Mesenteric fat pad (tissue), 1 donor: ENCODE data around the gene BMP7. TPM values are rescaled to one million over a fixed set of nuclear protein-coding genes. Genes with fewer than 3 reads are reported as not detected.
"Not testable (repeated sequence)": the region's sequence is repeated elsewhere in the genome, so short reads cannot be mapped to it uniquely, and the experiment has no call there.

ENCODE experiments used
- DNase-seq: peaks from one replicate; pipeline ENCODE4 v3.0.0-alpha.2; 2020; ENCODE audit warnings: low spot score
- total RNA-seq: library from RNA; stranded (reverse); fragmentation: NEBNext Ultra II Directional; extraction: Animal tissue kit (Norgen Biotek cat#: 25700); gene quantifications from one replicate; pipeline ENCODE4 v1.2.1, GENCODE V29; 2021
- donor health status: DM: yes; HTN: yes; CAD: no.

Gene BMP7
- total RNA-seq, 1 donor from 2014 or later = 0.16 TPM

GRCh38 chr20:57267158-57267821 is 849 bp upstream of the BMP7 start:
- no peak for DNase-seq

- no peak for DNase-seq
These were observed 497 bp downstream of the BMP7 start for GRCh38 chr20:57265997-57266290.

GRCh38 chr20:57265336-57265996 is 975 bp downstream of the BMP7 start:
- DNase-seq = no peak

GRCh38 chr20:57264908-57265335 is 1.5 kb downstream of the BMP7 start:
- not testable (repeated sequence) for DNase-seq

GRCh38 chr20:57263801-57264792 is 2.3 kb downstream of the BMP7 start:
- DNase-seq = no peak

- no peak for DNase-seq
These were observed 3.4 kb downstream of the BMP7 start for GRCh38 chr20:57262784-57263609.

- no peak for DNase-seq
These were observed 4.1 kb downstream of the BMP7 start for GRCh38 chr20:57262301-57262700.

- no peak for DNase-seq
These were observed 4.8 kb downstream of the BMP7 start for GRCh38 chr20:57261457-57262251.

GRCh38 chr20:57260934-57261333 is 5.5 kb downstream of the BMP7 start:
- no peak for DNase-seq

- DNase-seq = no peak
These were observed 6.2 kb downstream of the BMP7 start for GRCh38 chr20:57259938-57260921.

- DNase-seq = no peak
These were observed 7.1 kb downstream of the BMP7 start for GRCh38 chr20:57259121-57259937.

GRCh38 chr20:57257701-57258453 is 8.6 kb downstream of the BMP7 start:
- no peak for DNase-seq

- DNase-seq = no peak
These were observed 9.5 kb downstream of the BMP7 start for GRCh38 chr20:57256908-57257307.

GRCh38 chr20:57256205-57256604 is 10.2 kb downstream of the BMP7 start:
- no peak for DNase-seq

GRCh38 chr20:57255183-57255582 is 11.3 kb downstream of the BMP7 start:
- DNase-seq = no peak

GRCh38 chr20:57252559-57253162 is 13.8 kb downstream of the BMP7 start:
- no peak for DNase-seq

GRCh38 chr20:57251949-57252348 is 14.5 kb downstream of the BMP7 start:
- no peak for DNase-seq
